SHP77 (cell line): ENCODE measurements around the gene SCAMP4.
A peak's percentile ranks its signal among the peaks of the same experiment; 100 is the strongest.

Experiments
- DNase-seq, 2 experiments: peaks; one replicate each; lab custom pipeline; 2025; lab: John Stamatoyannopoulos, UW

Gene SCAMP4

DNA sequence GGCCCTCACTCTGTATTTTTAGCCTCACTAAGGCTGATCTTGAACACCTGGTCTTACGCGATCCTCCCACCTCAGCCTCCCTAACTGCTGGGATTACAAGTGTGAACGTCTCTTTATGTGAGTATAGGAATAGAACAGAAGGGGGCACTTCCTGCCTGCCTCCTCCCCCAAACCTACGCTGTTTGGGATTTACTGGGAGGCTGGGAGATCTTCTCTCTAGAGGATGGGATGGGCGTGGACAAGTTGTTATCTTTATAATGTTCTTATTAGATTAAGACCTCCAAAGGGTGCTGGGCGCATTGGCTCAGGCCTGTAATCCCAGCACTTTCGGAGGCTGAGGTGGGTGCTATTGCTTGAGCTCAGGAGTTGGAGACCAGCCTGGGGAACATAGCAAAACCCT, 32.9 kb downstream of the SCAMP4 start:
- no peak for DNase-seq

- no peak for DNase-seq
Observed at GRCh38 chr19:1941146-1942077, 36.2 kb downstream of the SCAMP4 start, which contains the start of gene CSNK1G2. TSS of gene CSNK1G2 (plus strand) at chr19:1941172. CDS start at chr19:1969773, 28,601 bp downstream.

GRCh38 chr19:1942078-1942933, 37.1 kb downstream of the SCAMP4 start:
- peak; percentile 36 to 78 for DNase-seq

GRCh38 chr19:1942934-1943555, 37.8 kb downstream of the SCAMP4 start:
- DNase-seq: no peak

DNA sequence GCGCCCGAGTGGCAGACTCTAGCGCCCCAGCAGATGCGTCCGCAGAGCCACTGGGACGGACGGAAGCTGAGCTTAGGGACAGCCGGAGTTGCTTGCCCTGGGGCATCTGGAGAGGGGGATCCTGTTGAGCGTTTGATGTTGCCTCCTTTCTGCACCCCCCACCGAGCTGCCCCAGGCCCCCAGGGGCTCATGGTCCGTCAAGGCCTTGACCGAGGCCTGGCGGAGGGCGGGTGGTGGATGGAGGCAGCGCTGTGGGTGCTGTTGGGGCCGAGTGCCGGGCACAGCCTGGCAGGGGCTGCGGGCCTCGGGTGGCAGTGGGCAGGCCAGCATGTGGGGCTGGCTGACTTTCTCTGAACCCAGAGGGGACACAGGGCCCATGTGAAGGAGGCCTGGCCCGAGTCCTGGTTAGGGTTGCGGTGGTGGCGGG, 38.5 kb downstream of the SCAMP4 start:
- no peak for DNase-seq

DNA sequence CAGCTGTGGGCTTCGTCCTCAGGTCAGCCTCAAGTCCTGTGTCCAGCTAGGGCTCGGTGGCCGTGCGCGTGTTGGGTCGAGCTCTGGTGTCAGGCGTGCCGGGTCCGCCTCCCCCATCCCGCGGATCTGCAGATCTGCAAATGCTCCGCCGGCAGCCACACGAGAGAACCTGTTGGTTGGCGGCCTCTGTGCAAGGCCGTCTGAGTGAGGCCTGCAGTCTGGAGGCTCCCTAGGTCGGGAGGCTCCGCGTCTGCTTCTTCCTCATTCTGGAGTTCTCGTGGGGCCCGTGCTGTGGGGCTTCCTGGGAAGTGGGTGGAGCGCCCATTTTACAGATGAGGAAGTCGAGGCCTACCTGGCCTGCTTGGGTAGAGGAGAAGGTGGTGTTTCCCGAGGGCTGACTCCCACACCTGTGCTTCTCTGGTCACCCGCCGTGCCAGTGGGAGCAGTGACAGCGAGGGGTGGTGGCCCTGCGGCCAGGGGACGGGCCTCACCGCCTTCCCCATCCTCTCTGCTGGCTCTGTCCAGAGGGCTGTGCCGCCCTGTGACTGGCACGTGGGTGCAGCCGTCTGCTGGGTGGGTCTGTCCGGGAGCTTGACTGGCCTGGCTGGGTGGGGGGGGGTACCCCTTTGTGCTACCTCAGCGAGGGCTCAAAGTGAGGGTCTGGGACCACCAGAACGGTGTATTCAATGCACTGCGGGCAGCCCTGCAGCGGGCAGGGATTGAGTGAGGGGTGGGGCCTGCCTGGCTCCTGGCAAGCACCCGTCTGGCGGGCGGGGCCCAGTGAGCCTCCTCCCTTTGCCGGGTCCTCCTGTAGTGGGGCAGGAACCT, 39.1 kb downstream of the SCAMP4 start:
- DNase-seq: no peak

DNA sequence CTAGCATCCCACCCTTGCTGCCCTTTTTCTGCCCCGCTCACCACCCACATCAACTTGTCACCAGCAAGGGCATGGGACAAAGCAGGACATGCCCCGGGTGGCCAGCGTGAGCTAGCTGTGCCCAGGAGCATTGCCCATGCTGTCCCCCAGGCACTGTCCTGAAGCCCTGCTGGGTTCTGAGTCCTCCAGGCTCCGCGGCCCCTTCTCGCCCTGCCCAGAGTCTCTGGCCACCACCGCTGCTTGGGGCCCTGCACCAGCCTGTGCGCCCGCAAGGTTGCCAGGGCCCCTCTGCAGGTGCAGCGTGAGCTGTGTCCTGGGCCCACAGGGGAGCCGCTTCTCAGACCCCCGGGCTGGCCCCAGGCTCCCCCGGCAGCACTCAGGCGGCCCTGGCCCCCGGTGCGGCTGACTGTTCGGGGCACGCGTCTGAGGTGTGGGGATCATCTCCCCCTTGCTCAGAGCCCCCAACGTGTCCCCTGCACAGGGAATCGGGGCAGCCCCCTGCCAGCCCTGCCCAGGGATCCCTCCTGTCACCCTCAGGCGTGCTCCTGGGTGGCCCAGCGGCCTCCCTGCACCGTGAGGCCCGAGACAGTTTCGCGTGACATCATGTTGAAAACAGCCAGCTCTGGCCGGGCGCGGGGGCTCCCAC, 39.8 kb downstream of the SCAMP4 start:
- no peak for DNase-seq

- DNase-seq: peak; percentile 70 to 71
Observed at GRCh38 chr19:1945899-1946298, 40.7 kb downstream of the SCAMP4 start.

- no peak for DNase-seq
Observed at GRCh38 chr19:1947651-1948209, 42.5 kb downstream of the SCAMP4 start.

- DNase-seq: no peak
Observed at GRCh38 chr19:1949304-1950101, 44.3 kb downstream of the SCAMP4 start.

DNA sequence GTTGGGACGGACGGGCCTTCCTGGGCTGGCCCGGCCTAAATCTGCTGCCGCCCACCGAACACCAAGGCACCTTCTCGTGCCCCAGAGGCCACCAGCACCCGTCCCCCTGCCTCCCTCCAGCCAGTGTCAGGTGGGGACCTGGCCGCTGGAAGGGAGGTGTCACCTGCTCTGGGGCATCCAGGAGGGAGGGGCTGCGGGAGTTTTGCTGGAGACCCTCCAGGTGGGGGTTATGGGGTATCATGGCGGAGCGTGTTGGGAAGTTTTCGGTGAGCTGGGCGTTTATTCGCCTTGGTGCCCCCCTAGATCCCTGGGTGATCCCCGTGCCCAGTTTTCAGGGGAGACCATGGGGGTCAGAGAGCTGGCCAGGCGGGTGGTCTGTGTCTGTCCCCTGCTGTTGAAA, 45.4 kb downstream of the SCAMP4 start:
- no peak for DNase-seq

DNA sequence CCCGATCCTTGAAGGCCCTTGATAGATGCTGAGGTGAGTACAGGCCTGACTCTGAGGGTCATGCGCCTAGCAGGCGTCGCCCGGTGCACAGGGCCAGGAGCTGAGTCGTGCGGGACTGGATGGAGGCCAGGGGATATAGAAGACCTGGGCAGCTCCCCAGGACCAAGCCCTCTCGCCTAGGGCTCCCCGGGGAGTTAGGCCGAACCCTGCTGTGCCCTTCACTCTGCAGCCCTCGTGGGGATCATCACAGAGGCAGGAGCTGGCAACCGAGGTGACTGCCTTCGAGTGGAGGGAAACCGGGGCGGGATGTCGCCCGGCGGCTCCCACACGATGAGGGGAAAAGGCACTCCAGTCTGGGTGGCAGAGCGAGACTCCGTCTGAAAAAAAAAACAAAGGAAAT, 47.4 kb downstream of the SCAMP4 start:
- DNase-seq: no peak

DNA sequence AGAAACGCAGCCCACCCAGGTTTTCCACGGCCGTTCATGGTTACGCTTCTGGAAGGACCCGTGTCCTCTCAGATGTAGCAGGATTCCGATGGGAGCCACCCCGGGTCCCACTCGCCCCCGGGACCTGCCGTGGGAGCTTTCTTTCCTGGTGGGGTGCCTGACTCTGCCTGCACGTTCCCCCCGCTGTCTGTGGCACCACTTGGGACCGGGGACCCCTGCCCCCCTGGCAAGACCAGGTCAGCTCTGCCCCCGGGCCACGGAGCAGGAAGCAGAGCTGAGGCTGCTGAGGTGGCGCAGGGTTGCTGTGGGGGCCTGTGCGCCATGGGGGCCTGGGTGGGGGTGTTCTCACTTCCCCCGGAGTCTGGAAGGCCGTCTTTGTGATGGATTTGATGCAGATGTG, 47.8 kb downstream of the SCAMP4 start:
- no peak for DNase-seq

DNA sequence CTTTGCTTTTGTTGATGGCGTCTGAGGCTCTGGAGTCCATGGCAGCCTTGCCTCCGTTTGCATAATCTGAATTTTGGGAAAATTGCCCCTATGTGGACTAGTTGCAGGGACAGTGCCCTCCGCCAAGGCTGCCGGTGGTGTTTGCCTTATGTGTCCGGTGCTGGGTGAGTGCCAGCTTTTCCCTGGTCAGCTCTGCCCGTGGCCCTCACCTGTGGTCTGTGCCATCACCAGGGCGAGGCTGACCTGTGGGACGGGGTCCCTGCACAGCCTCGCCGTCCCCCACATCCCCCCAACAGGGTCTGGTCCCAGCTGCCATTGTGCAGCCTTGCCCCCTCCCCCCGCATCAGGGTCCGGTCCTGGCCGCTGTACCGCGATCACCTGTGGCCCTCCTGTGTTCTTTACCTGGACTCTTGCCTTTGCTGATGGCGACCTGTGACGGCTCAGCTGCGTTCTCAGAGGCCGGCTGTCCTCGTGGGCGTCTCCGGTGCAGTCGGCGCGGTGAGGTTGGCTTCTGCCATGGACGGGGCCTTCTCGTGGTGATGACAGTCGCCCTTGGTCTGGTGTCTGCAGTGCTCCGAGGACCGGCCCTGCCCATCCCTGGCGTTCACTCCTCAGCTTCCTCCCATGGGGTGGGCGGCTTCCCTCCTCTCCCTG, 48.4 kb downstream of the SCAMP4 start:
- no peak for DNase-seq

DNA sequence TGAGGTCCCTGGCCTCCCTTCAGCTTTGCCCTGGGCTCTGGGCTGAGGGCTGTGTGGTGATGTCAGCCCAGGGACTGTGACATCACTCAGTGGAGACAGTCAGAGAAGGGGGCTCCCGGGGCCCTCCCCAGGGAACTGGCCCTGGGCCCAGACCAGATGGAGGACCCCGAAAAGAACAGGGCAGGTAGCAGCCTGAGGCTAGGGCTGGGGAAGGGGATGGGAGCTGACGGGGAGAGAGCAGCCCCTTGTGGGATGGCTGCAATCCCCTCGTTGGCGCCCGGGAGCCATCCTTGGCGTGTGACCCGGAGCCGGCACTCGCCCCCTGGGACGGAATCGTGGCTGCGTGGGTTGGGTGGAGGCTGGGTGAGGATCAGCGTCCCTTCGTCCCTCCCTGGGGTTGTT, 49.3 kb downstream of the SCAMP4 start:
- no peak for DNase-seq

DNA sequence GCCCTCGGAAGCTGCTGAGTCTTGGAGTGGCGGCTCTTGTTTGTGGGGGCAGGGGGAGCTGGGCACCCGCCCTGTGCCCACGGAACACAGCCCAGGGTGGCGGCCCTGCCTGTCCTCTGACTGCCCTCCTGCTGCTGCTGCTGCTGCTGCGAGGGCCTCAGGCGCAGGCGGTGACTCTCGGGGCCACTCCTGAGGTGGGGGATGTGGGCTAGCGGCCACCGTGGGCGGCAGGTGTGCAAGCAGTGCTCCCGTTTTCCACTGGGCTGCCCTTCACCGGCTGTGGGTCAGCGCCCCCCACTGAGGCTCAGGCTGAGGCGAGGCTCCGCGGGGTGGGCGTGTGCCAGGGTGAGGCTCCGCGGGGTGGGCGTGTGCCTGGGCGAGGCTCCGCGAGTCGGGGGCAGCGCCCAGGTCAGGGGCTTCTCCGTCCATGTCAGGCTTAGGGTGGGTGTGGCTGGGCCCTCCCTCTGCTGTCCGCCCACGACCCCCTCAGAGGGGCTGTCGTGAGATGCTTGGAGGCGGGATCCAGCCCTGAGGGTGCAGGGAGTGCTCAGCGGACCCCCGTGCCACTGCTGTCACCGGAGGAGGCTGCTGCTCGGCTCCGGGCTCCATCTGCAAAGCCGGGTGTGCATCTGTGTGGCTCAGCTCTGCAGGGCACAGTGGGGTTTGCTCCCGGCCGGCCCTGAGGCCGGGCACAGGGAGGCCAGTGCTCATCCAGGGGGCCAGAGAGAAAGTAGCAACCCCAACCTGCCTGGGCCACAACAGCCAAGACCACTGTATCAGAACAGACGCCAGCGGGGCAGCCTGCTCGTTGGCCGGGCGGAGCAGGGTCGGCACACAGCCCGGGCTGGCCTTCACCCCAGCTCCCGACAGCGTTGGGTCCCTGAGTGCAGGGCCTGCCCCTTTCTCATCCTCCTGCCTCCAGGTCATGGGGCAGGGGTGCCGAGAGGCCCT, 50.2 kb downstream of the SCAMP4 start:
- DNase-seq: no peak

DNA sequence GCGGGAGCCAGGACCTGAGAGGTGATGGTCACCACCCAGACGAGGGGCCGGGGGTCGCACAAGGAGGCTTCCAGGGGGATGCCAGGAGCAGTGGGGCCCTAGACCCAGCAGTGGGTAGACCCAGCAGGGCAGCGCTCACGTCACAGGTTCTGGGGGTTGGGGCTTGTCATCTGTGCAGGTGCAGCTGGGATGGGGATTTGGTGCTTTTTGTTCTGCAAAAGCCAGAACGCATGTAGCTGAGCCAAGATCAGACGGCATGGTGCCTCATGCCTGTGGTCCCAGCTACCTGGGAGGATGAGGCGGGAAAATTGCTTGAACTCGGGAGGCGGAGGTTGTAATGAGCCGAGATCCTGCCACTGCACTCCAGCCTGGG, 50.9 kb downstream of the SCAMP4 start:
- no peak for DNase-seq

- no peak for DNase-seq
Observed at GRCh38 chr19:1956868-1957492, 51.8 kb downstream of the SCAMP4 start.
